GM21576 (cell line): ENCODE data around the gene USP16.

Source experiments
- ATAC-seq: cut with Tn5 transposase; IDR thresholded peaks from one replicate; pipeline ENCODE4 v1.9.1; 2021; ENCODE audit warnings: mild to moderate bottlenecking, moderate library complexity; ENCODE audit not compliant: unreplicated experiment

Gene USP16

GRCh38 chr21:29080454-29080941, 56.0 kb downstream of the USP16 start:
- ATAC-seq, result no peak

- no peak for ATAC-seq
Measured at GRCh38 chr21:29082046-29082815, 57.8 kb downstream of the USP16 start.

- ATAC-seq, result no peak
Measured at GRCh38 chr21:29083306-29083705, 58.8 kb downstream of the USP16 start.

GRCh38 chr21:29084372-29084771, 59.9 kb downstream of the USP16 start:
- ATAC-seq, result no peak

GRCh38 chr21:29085106-29085752, 60.8 kb downstream of the USP16 start:
- no peak for ATAC-seq

GRCh38 chr21:29091033-29091432, 66.6 kb downstream of the USP16 start:
- ATAC-seq, result no peak

- ATAC-seq, result no peak
Measured at GRCh38 chr21:29092102-29092959, 67.9 kb downstream of the USP16 start.

- ATAC-seq, result no peak
Measured at GRCh38 chr21:29096218-29097015, 71.9 kb downstream of the USP16 start.

GRCh38 chr21:29098156-29098555, 73.7 kb downstream of the USP16 start:
- ATAC-seq, result no peak

- ATAC-seq, result no peak
Measured at GRCh38 chr21:29102791-29103257, 78.4 kb downstream of the USP16 start.
